Peyer's patch (tissue), 4 donors: ENCODE measurements around the gene C2orf68. TPM values are rescaled to one million over a fixed set of nuclear protein-coding genes. Genes with fewer than 3 reads are reported as not detected.

Experiments
- DNase-seq, 3 donors: peaks; one replicate each; pipeline ENCODE4 v3.0.0-alpha.2; 2017 to 2019
- H3K27ac ChIP-seq, 4 donors: fragments of 200-600 bp; sonication (generic); one replicate each; pipeline ENCODE4 v1.5.1; 2016 to 2019
- H3K27me3 ChIP-seq, 2 donors: fragments of 200-600 bp; sonication (generic); one replicate each; pipeline ENCODE4 v1.5.1; 2019
- H3K36me3 ChIP-seq, 3 donors: fragments of 200-600 bp; sonication (generic); one replicate each; pipeline ENCODE4 v1.5.1; 2016 to 2019
- H3K4me1 ChIP-seq, 4 donors: fragments of 200-600 bp; sonication (generic); one replicate each; pipeline ENCODE4 v1.5.1; 2016 to 2019
- H3K4me3 ChIP-seq, 4 donors: fragments of 200-600 bp; sonication (generic); 1 replicate in 3 of 4; 2 replicates in 1 of 4; pipeline ENCODE4 v1.5.1; 2016 to 2019; ENCODE audit warnings: mild to moderate bottlenecking in 1 of 4
- H3K9me3 ChIP-seq, 4 donors: fragments of 200-600 bp; sonication (generic); one replicate each; pipeline ENCODE4 v1.5.1; 2016 to 2019; ENCODE audit warnings: mild to moderate bottlenecking in 1 of 4
- CTCF ChIP-seq, 6 experiments: fragments of 450-650 bp in 4 of 6; fragments of 200-600 bp in 2 of 6; sonication (generic) in 1 of 6; IDR thresholded peaks; one replicate each; pipeline ENCODE4 v1.5.1; 2017 to 2019; ENCODE audit warnings: antibody characterized with exemption in 6 of 6, mild to moderate bottlenecking in 3 of 6, moderate library complexity in 1 of 6
- POLR2A ChIP-seq, 2 donors: fragments of 450-650 bp; IDR thresholded peaks; one replicate each; pipeline ENCODE4 v1.5.1; 2017; ENCODE audit warnings: antibody characterized with exemption in 2 of 2, mild to moderate bottlenecking in 2 of 2, moderate library complexity in 2 of 2
- total RNA-seq, 4 donors: library from RNA; depleted of rRNA; stranded (reverse); fragments of >200 nt; gene quantifications; one replicate each; pipeline ENCODE4 v1.1.0, GENCODE V29; 2016

Gene C2orf68
- total RNA-seq, 4 donors from 2014 or later, result 20.5 to 34.0 (median 25.9) TPM

- DNase-seq, result no peak
- Histone ChIP-seq H3K4me1 (no peaks in the 10 kb centered on the region), H3K36me3 (peaks cover 0 to 100% (median 0%) of the 10 kb centered on the region in 3 donors), H3K4me3 (no peak overlapping the region), H3K9me3 (no peaks in the 10 kb centered on the region), H3K27ac (no peak overlapping the region), H3K27me3 (no peaks in the 10 kb centered on the region)
- TF ChIP-seq CTCF (IDR thresholded peaks at IDR 0.05) (no peak), POLR2A (IDR thresholded peaks at IDR 0.05) (no peak)
These were observed 30.9 kb upstream of the C2orf68 start for GRCh38 chr2:85642725-85643124.

GRCh38 chr2:85635636-85636035 is 23.8 kb upstream of the C2orf68 start:
- Histone ChIP-seq H3K36me3 (peaks cover 0 to 95% (median 5%) of the 10 kb centered on the region in 3 donors), H3K9me3 (no peaks in the 10 kb centered on the region), H3K4me3 (no peak overlapping the region), H3K27ac (no peak overlapping the region), H3K4me1 (no peaks in the 10 kb centered on the region), H3K27me3 (no peaks in the 10 kb centered on the region)
- DNase-seq, result no peak
- no peak for TF ChIP-seq POLR2A (IDR thresholded peaks at IDR 0.05)
- TF ChIP-seq CTCF (IDR thresholded peaks at IDR 0.05), result no peak

GRCh38 chr2:85635011-85635410 is 23.1 kb upstream of the C2orf68 start:
- Histone ChIP-seq H3K27me3 (no peaks in the 10 kb centered on the region), H3K4me3 (no peak overlapping the region), H3K36me3 (peaks cover 0 to 95% (median 5%) of the 10 kb centered on the region in 3 donors), H3K9me3 (no peaks in the 10 kb centered on the region), H3K27ac (no peak overlapping the region), H3K4me1 (no peaks in the 10 kb centered on the region)
- TF ChIP-seq CTCF (IDR thresholded peaks at IDR 0.05), result no peak
- no peak for TF ChIP-seq POLR2A (IDR thresholded peaks at IDR 0.05)
- no peak for DNase-seq

- no peak overlapping the region for H3K4me3 ChIP-seq
- no peak overlapping the region for H3K27ac ChIP-seq
- H3K9me3 ChIP-seq, result no peaks in the 10 kb centered on the region
- DNase-seq, result no peak
- H3K4me1 ChIP-seq, result no peaks in the 10 kb centered on the region
- peaks cover 0 to 96% (median 5%) of the 10 kb centered on the region in 3 donors for H3K36me3 ChIP-seq
- no peaks in the 10 kb centered on the region for H3K27me3 ChIP-seq
- TF ChIP-seq CTCF (IDR thresholded peaks at IDR 0.05) (no peak), POLR2A (IDR thresholded peaks at IDR 0.05) (no peak)
These were observed 19.4 kb upstream of the C2orf68 start for GRCh38 chr2:85631316-85631715.

- H3K4me3 ChIP-seq, result no peak overlapping the region
- no peaks in the 10 kb centered on the region for H3K4me1 ChIP-seq
- TF ChIP-seq POLR2A (IDR thresholded peaks at IDR 0.05) (no peak), CTCF (IDR thresholded peaks at IDR 0.05) (no peak)
- H3K9me3 ChIP-seq, result no peaks in the 10 kb centered on the region
- H3K27me3 ChIP-seq, result no peaks in the 10 kb centered on the region
- DNase-seq, result no peak
- peaks cover 0 to 99% (median 0%) of the 10 kb centered on the region in 3 donors for H3K36me3 ChIP-seq
- no peak overlapping the region for H3K27ac ChIP-seq
These were observed 16.8 kb upstream of the C2orf68 start for GRCh38 chr2:85628658-85629057.

GRCh38 chr2:85623991-85624390 is 12.1 kb upstream of the C2orf68 start:
- TF ChIP-seq POLR2A (IDR thresholded peaks at IDR 0.05), result no peak
- no peak for TF ChIP-seq CTCF (IDR thresholded peaks at IDR 0.05)
- no peaks in the 10 kb centered on the region for H3K9me3 ChIP-seq
- H3K36me3 ChIP-seq, result peaks cover 0 to 100% (median 4%) of the 10 kb centered on the region in 3 donors
- peaks cover 0 to 3% (median 0%) of the 10 kb centered on the region in 4 donors for H3K4me1 ChIP-seq
- DNase-seq, result no peak
- H3K4me3 ChIP-seq, result no peak overlapping the region
- H3K27ac ChIP-seq, result no peak overlapping the region
- no peaks in the 10 kb centered on the region for H3K27me3 ChIP-seq
